OCI-LY1 (cell line): ENCODE data around the gene GATD1.

Experiments
- H2AFZ ChIP-seq: fragments of 200-600 bp; sonication (generic), shearing (Covaris generic); 2 replicates; pipeline ENCODE4 v1.6.0; 2014; ENCODE audit warnings: antibody characterized with exemption, mild to moderate bottlenecking, low read length
- H3F3A ChIP-seq: fragments of 200-600 bp; sonication (generic), shearing (Covaris generic); 2 replicates; pipeline ENCODE4 v1.6.0; 2014; ENCODE audit warnings: mild to moderate bottlenecking, antibody characterized with exemption, low read length, moderate library complexity; ENCODE audit not compliant: insufficient read depth
- H3K27ac ChIP-seq: fragments of 200-600 bp; sonication (generic); 2 replicates; pipeline ENCODE4 v1.5.1; 2014; ENCODE audit warnings: low read length, mixed run types, mild to moderate bottlenecking, low read depth; ENCODE audit not compliant: poor library complexity, severe bottlenecking
- H3K27me3 ChIP-seq: fragments of 200-600 bp; sonication (generic); 2 replicates; pipeline ENCODE4 v1.6.0; 2014; ENCODE audit warnings: antibody characterized with exemption, mild to moderate bottlenecking, low read length, moderate library complexity; ENCODE audit not compliant: insufficient read depth
- H3K36me3 ChIP-seq: fragments of 200-600 bp; sonication (generic); 2 replicates; pipeline ENCODE4 v1.6.1; 2014; ENCODE audit warnings: mild to moderate bottlenecking, antibody characterized with exemption, low read length, moderate library complexity, mixed read lengths; ENCODE audit not compliant: insufficient read depth
- H3K4me1 ChIP-seq: fragments of 200-600 bp; sonication (generic); 2 replicates; pipeline ENCODE4 v1.5.1; 2014; ENCODE audit warnings: mild to moderate bottlenecking, low read length, moderate library complexity; ENCODE audit not compliant: insufficient read depth, severe bottlenecking
- H3K4me2 ChIP-seq: fragments of 200-600 bp; sonication (generic), shearing (Covaris generic); 2 replicates; pipeline ENCODE4 v1.6.1; 2014; ENCODE audit warnings: low read length
- H3K4me3 ChIP-seq: fragments of 200-600 bp; sonication (generic); 2 replicates; pipeline ENCODE4 v1.5.1; 2014; ENCODE audit warnings: low read length, low read depth, mild to moderate bottlenecking, mixed read lengths; ENCODE audit not compliant: poor library complexity, severe bottlenecking
- H3K79me2 ChIP-seq: fragments of 200-600 bp; shearing (Covaris generic); 2 replicates; pipeline ENCODE4 v1.6.1; 2016; ENCODE audit warnings: mixed run types, low read length, mixed read lengths; ENCODE audit not compliant: insufficient read depth
- H3K9ac ChIP-seq: fragments of 200-600 bp; sonication (generic), shearing (Covaris generic); 2 replicates; pipeline ENCODE4 v1.6.1; 2014; ENCODE audit warnings: mild to moderate bottlenecking, low read length, mixed read lengths
- H3K9me2 ChIP-seq: fragments of 200-600 bp; sonication (generic), shearing (Covaris generic); 2 replicates; pipeline ENCODE4 v1.6.1; 2014; ENCODE audit warnings: low read depth, mild to moderate bottlenecking, low read length, mixed read lengths
- H3K9me3 ChIP-seq: fragments of 200-600 bp; shearing (Covaris generic); 2 replicates; pipeline ENCODE4 v1.6.1; 2014; ENCODE audit warnings: low read length, mixed read lengths
- H4K20me1 ChIP-seq: fragments of 200-600 bp; sonication (generic), shearing (Covaris generic); 2 replicates; pipeline ENCODE4 v1.6.0; 2016; ENCODE audit warnings: mild to moderate bottlenecking, low read length; ENCODE audit not compliant: insufficient read depth
- CTCF ChIP-seq: fragments of 200-600 bp; sonication (generic), shearing (Covaris generic); IDR thresholded peaks from 2 replicates; pipeline ENCODE4 v1.5.1; 2017; ENCODE audit warnings: mild to moderate bottlenecking, antibody characterized with exemption, low read length, moderate library complexity, mixed read lengths
- EZH2 ChIP-seq: fragments of 200-600 bp; sonication (generic), shearing (Covaris generic); IDR thresholded peaks from 2 replicates; pipeline ENCODE4 v1.8.0; 2017; ENCODE audit warnings: borderline replicate concordance, mixed run types, mild to moderate bottlenecking, antibody characterized with exemption, low read length, moderate library complexity, mixed read lengths

Gene GATD1

GRCh38 chr11:725624-726202 lies 51.6 kb downstream of the GATD1 start:
- peak overlapping the region; percentile 69 for H3K4me2 ChIP-seq
- no peak overlapping the region for H2AFZ ChIP-seq
- H3K79me2 ChIP-seq: no peaks in the 10 kb centered on the region
- H3K9ac ChIP-seq: peak overlapping the region; percentile 74
- no peaks in the 10 kb centered on the region for H4K20me1 ChIP-seq
- H3K27ac ChIP-seq: peak overlapping the region; percentile 57
- H3K9me2 ChIP-seq: no peaks in the 10 kb centered on the region
- H3F3A ChIP-seq: 0 out of 2 replicates have a peak, but pooled peaks cover 5% of the 10 kb centered on the region
- no peak for TF ChIP-seq CTCF
- no peak for TF ChIP-seq EZH2
- H3K27me3 ChIP-seq: peaks cover 4% of the 10 kb centered on the region; the same call in 1 of the 2 replicates
- H3K4me1 ChIP-seq: peaks cover 55% of the 10 kb centered on the region
- peak overlapping the region; percentile 66 for H3K4me3 ChIP-seq
- no peaks in the 10 kb centered on the region for H3K36me3 ChIP-seq
- H3K9me3 ChIP-seq: no peaks in the 10 kb centered on the region

- Histone ChIP-seq H3K79me2 (no peaks in the 10 kb centered on the region), H3K4me1 (peaks cover 55% of the 10 kb centered on the region), H3K27me3 (peaks cover 4% of the 10 kb centered on the region), H3K4me2 (peak overlapping the region; percentile 69), H2AFZ (no peak overlapping the region), H3K9me3 (no peaks in the 10 kb centered on the region), H3F3A (0 out of 2 replicates have a peak, but pooled peaks cover 5% of the 10 kb centered on the region), H3K9ac (peak overlapping the region; percentile 74; the same call in 1 of the 2 replicates), H3K27ac (peak overlapping the region; percentile 57), H4K20me1 (no peaks in the 10 kb centered on the region), H3K4me3 (peak overlapping the region; percentile 66), H3K36me3 (no peaks in the 10 kb centered on the region), H3K9me2 (no peaks in the 10 kb centered on the region)
- no peak for TF ChIP-seq EZH2
- no peak for TF ChIP-seq CTCF
Observed at GRCh38 chr11:724778-725386, 52.4 kb downstream of the GATD1 start.

- H3F3A ChIP-seq: 0 out of 2 replicates have a peak, but pooled peaks cover 5% of the 10 kb centered on the region
- no peaks in the 10 kb centered on the region for H3K36me3 ChIP-seq
- peaks cover 3% of the 10 kb centered on the region for H3K27me3 ChIP-seq
- no peaks in the 10 kb centered on the region for H3K9me3 ChIP-seq
- no peaks in the 10 kb centered on the region for H4K20me1 ChIP-seq
- H3K9ac ChIP-seq: peak overlapping the region; percentile 74; the same call in 1 of the 2 replicates
- no peaks in the 10 kb centered on the region for H3K79me2 ChIP-seq
- peaks cover 51% of the 10 kb centered on the region for H3K4me1 ChIP-seq
- no peak for TF ChIP-seq EZH2
- TF ChIP-seq CTCF: no peak
- no peak overlapping the region for H2AFZ ChIP-seq
- H3K4me2 ChIP-seq: peak overlapping the region; percentile 69
- peak overlapping the region; percentile 50 for H3K27ac ChIP-seq
- peak overlapping the region; percentile 66 for H3K4me3 ChIP-seq
- H3K9me2 ChIP-seq: no peaks in the 10 kb centered on the region
Observed at GRCh38 chr11:724049-724777, 53.1 kb downstream of the GATD1 start.
